GM23338 (cell line): ENCODE data around the gene FABP6. TPM values are rescaled to one million over a fixed set of nuclear protein-coding genes. Genes with fewer than 3 reads are reported as not detected.

Source experiments
- ATAC-seq: fragments of 200-7000 bp; cut with Tn5 transposase; 3 replicates; pipeline ENCODE4 v1.9.1; 2020
- DNase-seq: peaks from one replicate; pipeline ENCODE4 v3.0.0-alpha.2; 2015; ENCODE audit warnings: low spot score
- H2AFZ ChIP-seq: fragments of 200-600 bp; sonication (generic); 2 replicates; pipeline ENCODE4 v1.8.0; 2016; ENCODE audit warnings: antibody characterized with exemption, mild to moderate bottlenecking, moderate library complexity
- H3F3A ChIP-seq: fragments of 200-600 bp; sonication (generic); replicated peaks from 2 replicates; pipeline ENCODE4 v1.8.0; 2017; ENCODE audit warnings: antibody characterized with exemption, mixed run types, low read depth
- H3K27ac ChIP-seq: fragments of 200-600 bp; sonication (generic); 2 replicates; pipeline ENCODE4 v1.6.1; 2016; ENCODE audit warnings: low read depth
- H3K27me3 ChIP-seq: fragments of 200-600 bp; sonication (generic); 2 replicates; pipeline ENCODE4 v1.8.0; 2016; ENCODE audit warnings: mild to moderate bottlenecking, mixed run types, moderate library complexity; ENCODE audit not compliant: insufficient read depth
- H3K36me3 ChIP-seq: fragments of 200-600 bp; sonication (generic); 2 replicates; pipeline ENCODE4 v1.8.0; 2016; ENCODE audit warnings: mild to moderate bottlenecking; ENCODE audit not compliant: insufficient read depth
- H3K4me1 ChIP-seq: fragments of 200-600 bp; sonication (generic); 2 replicates; pipeline ENCODE4 v1.8.0; 2016; ENCODE audit warnings: mild to moderate bottlenecking, moderate library complexity; ENCODE audit not compliant: insufficient read depth
- H3K4me2 ChIP-seq: fragments of 200-600 bp; sonication (generic); 2 replicates; pipeline ENCODE4 v1.7.1; 2017; ENCODE audit warnings: mixed run types
- H3K4me3 ChIP-seq: fragments of 200-600 bp; sonication (generic); 2 replicates; pipeline ENCODE4 v1.6.1; 2016; ENCODE audit warnings: mixed run types
- H3K79me2 ChIP-seq: fragments of 200-600 bp; sonication (generic); replicated peaks from 2 replicates; pipeline ENCODE4 v1.8.0; 2017; ENCODE audit warnings: mild to moderate bottlenecking; ENCODE audit not compliant: insufficient read depth
- H3K9me2 ChIP-seq: fragments of 200-600 bp; sonication (generic); 2 replicates; pipeline ENCODE4 v1.8.0; 2017; ENCODE audit not compliant: insufficient read depth
- H4K20me1 ChIP-seq: fragments of 200-600 bp; sonication (generic); replicated peaks from 2 replicates; pipeline ENCODE4 v1.8.0; 2017; ENCODE audit warnings: mild to moderate bottlenecking; ENCODE audit not compliant: insufficient read depth
- H3K27ac Mint-ChIP-seq: 2 replicates; pipeline ENCODE4 v1.8.0; 2020; ENCODE audit warnings: inconsistent platforms, mild to moderate bottlenecking, moderate library complexity, mixed read lengths
- H3K27me3 Mint-ChIP-seq: 3 replicates; pipeline ENCODE4 v1.8.0; 2022; ENCODE audit warnings: low read depth, mild to moderate bottlenecking, moderate library complexity, mixed read lengths, inconsistent platforms; ENCODE audit not compliant: insufficient read depth, poor library complexity
- H3K36me3 Mint-ChIP-seq: 3 replicates; pipeline ENCODE4 v1.8.0; 2021; ENCODE audit warnings: low read depth, mild to moderate bottlenecking, inconsistent platforms, moderate library complexity, mixed read lengths
- H3K4me1 Mint-ChIP-seq: 3 replicates; pipeline ENCODE4 v1.8.0; 2020; ENCODE audit warnings: mild to moderate bottlenecking, inconsistent platforms, mixed read lengths
- H3K4me3 Mint-ChIP-seq: 3 replicates; pipeline ENCODE4 v1.8.0; 2021; ENCODE audit warnings: moderate library complexity, mild to moderate bottlenecking, inconsistent platforms, mixed read lengths
- H3K9me3 Mint-ChIP-seq: 3 replicates; pipeline ENCODE4 v1.8.0; 2020; ENCODE audit warnings: moderate library complexity, mild to moderate bottlenecking, inconsistent platforms, mixed read lengths
- NANOG ChIP-seq: IDR thresholded peaks from 2 replicates; pipeline ENCODE4 v1.6.1; 2016; ENCODE audit warnings: antibody characterized with exemption, borderline replicate concordance
- POLR2AphosphoS5 ChIP-seq: IDR thresholded peaks from 2 replicates; pipeline ENCODE4 v1.6.1; 2016; ENCODE audit warnings: antibody characterized with exemption, low read depth
- ZNF331 ChIP-seq: fragments of 250-450 bp; sonication (Bioruptor Pico); IDR thresholded peaks from 2 replicates; pipeline ENCODE4 v1.5.0; 2020; ENCODE audit warnings: low read depth, mild to moderate bottlenecking, moderate library complexity
- polyA plus RNA-seq: library from polyadenylated mRNA; unstranded; fragments of >200 nt; fragmentation: Nextera tagmentation; extraction: Ambion mirVana; gene quantifications from 2 replicates; pipeline ENCODE4 v1.2.1, GENCODE V29; 2016
- total RNA-seq: library from RNA; depleted of rRNA; stranded (reverse); fragments of >200 nt; shearing (Covaris generic); gene quantifications from 2 replicates; pipeline ENCODE4 v1.2.3, GENCODE V29; 2014
- TF ChIP-seq, protein P1 (sequence below): fragments of 250-450 bp; sonication (Bioruptor Pico); IDR thresholded peaks from 2 replicates; pipeline ENCODE4 v1.5.0; 2020; ENCODE audit warnings: mild to moderate bottlenecking, moderate library complexity
- TF ChIP-seq, protein P2 (sequence below): IDR thresholded peaks from 2 replicates; pipeline ENCODE4 v1.6.1; 2016; ENCODE audit warnings: antibody characterized with exemption

The FABP6 gene
- total and polyA plus RNA-seq, 2 experiments from 2014 or later: 2.2 to 7.5 TPM

DNA sequence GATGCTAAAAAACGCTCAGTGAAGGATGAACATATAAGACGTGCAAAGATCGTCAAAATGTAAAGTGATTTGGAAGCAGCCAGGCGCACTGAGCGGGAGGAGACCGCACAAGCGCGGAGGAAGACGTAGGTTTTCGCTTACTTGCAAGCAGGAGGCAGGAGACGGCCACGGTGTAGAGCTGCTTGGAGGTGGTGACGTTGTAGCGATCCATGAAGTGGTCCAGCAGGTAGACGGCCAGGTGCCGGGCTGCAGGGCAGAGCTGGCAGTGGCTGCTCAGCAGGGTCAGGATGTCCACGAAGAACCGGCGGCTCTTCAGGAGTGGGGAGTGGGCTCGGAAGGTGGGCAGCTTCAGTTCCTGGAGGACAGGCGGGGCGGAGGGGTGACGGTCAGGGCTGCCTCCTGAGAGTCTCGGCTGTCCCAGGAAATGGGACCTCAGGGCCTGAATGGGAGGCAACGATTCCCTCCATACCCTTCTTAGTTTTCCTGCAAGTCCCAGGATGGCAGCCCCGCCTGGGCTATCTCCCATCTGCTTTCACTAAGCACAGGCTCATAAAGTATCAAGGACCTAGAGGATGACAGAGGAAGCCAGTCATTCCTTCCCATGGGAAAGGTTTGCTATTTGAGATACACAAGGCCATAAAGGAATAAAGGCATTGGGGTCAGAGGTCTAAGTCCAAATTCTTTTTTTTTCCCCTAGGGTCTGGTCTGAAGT, 51.2 kb downstream of the FABP6 start (continued):
- TF ChIP-seq, protein P1, sequence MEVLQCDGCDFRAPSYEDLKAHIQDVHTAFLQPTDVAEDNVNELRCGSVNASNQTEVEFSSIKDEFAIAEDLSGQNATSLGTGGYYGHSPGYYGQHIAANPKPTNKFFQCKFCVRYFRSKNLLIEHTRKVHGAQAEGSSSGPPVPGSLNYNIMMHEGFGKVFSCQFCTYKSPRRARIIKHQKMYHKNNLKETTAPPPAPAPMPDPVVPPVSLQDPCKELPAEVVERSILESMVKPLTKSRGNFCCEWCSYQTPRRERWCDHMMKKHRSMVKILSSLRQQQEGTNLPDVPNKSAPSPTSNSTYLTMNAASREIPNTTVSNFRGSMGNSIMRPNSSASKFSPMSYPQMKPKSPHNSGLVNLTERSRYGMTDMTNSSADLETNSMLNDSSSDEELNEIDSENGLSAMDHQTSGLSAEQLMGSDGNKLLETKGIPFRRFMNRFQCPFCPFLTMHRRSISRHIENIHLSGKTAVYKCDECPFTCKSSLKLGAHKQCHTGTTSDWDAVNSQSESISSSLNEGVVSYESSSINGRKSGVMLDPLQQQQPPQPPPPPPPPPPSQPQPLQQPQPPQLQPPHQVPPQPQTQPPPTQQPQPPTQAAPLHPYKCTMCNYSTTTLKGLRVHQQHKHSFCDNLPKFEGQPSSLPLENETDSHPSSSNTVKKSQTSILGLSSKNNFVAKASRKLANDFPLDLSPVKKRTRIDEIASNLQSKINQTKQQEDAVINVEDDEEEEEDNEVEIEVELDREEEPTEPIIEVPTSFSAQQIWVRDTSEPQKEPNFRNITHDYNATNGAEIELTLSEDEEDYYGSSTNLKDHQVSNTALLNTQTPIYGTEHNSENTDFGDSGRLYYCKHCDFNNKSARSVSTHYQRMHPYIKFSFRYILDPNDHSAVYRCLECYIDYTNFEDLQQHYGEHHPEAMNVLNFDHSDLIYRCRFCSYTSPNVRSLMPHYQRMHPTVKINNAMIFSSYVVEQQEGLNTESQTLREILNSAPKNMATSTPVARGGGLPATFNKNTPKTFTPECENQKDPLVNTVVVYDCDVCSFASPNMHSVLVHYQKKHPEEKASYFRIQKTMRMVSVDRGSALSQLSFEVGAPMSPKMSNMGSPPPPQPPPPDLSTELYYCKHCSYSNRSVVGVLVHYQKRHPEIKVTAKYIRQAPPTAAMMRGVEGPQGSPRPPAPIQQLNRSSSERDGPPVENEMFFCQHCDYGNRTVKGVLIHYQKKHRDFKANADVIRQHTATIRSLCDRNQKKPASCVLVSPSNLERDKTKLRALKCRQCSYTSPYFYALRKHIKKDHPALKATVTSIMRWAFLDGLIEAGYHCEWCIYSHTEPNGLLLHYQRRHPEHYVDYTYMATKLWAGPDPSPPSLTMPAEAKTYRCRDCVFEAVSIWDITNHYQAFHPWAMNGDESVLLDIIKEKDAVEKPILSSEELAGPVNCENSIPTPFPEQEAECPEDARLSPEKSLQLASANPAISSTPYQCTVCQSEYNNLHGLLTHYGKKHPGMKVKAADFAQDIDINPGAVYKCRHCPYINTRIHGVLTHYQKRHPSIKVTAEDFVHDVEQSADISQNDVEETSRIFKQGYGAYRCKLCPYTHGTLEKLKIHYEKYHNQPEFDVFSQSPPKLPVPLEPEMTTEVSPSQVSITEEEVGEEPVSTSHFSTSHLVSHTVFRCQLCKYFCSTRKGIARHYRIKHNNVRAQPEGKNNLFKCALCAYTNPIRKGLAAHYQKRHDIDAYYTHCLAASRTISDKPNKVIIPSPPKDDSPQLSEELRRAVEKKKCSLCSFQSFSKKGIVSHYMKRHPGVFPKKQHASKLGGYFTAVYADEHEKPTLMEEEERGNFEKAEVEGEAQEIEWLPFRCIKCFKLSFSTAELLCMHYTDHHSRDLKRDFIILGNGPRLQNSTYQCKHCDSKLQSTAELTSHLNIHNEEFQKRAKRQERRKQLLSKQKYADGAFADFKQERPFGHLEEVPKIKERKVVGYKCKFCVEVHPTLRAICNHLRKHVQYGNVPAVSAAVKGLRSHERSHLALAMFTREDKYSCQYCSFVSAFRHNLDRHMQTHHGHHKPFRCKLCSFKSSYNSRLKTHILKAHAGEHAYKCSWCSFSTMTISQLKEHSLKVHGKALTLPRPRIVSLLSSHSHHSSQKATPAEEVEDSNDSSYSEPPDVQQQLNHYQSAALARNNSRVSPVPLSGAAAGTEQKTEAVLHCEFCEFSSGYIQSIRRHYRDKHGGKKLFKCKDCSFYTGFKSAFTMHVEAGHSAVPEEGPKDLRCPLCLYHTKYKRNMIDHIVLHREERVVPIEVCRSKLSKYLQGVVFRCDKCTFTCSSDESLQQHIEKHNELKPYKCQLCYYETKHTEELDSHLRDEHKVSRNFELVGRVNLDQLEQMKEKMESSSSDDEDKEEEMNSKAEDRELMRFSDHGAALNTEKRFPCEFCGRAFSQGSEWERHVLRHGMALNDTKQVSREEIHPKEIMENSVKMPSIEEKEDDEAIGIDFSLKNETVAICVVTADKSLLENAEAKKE (CRISPR knock-in tag): no peak
- TF ChIP-seq POLR2AphosphoS5 (no peak), ZNF331 (no peak), NANOG (no peak)

DNA sequence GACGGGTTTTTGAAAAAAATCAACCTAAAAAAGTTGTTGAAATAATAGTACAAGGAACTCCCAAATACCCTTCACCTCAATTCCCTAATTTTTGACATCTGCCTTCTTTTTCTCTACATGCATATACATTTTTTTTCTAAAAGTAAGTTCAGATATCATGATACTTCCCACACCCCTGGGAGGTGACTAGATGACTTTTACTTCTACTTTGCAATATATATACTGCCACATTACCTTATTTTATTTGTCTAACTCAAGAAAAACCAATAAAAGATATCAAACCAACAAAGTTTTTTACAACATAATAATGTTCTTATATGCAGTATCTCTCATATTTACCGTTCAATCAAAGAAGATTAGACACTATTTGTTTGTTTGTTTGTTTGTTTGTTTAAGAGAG, 52.0 kb downstream of the FABP6 start:
- Histone ChIP-seq H3K79me2 (peaks cover 41% of the 10 kb centered on the region), H3K9me2 (no peaks in the 10 kb centered on the region; the same call in 1 of the 2 replicates), H3K4me2 (no peak overlapping the region), H3K27ac (no peak overlapping the region), H3K4me3 (no peak overlapping the region), H3K36me3 (0 out of 2 replicates have a peak, but pooled peaks cover 10% of the 10 kb centered on the region), H2AFZ (no peak overlapping the region), H3K27me3 (no peaks in the 10 kb centered on the region), H3K4me1 (peaks cover 11% of the 10 kb centered on the region; the same call in 1 of the 2 replicates), H4K20me1 (no peaks in the 10 kb centered on the region; the same call in 1 of the 2 replicates), H3F3A (no peaks in the 10 kb centered on the region)
- no peaks in the 10 kb centered on the region for H3K27me3 Mint-ChIP-seq
- H3K9me3 Mint-ChIP-seq: peaks cover 4% of the 10 kb centered on the region; the same call in 1 of the 3 replicates
- H3K36me3 Mint-ChIP-seq: peaks cover 45% of the 10 kb centered on the region
- H3K4me3 Mint-ChIP-seq: no peak overlapping the region
- peaks cover 48% of the 10 kb centered on the region for H3K4me1 Mint-ChIP-seq
- H3K27ac Mint-ChIP-seq: no peak overlapping the region
- ATAC-seq (no peak), DNase-seq (no peak)
- TF ChIP-seq, protein P1 (CRISPR knock-in tag): no peak
- TF ChIP-seq, protein P2, sequence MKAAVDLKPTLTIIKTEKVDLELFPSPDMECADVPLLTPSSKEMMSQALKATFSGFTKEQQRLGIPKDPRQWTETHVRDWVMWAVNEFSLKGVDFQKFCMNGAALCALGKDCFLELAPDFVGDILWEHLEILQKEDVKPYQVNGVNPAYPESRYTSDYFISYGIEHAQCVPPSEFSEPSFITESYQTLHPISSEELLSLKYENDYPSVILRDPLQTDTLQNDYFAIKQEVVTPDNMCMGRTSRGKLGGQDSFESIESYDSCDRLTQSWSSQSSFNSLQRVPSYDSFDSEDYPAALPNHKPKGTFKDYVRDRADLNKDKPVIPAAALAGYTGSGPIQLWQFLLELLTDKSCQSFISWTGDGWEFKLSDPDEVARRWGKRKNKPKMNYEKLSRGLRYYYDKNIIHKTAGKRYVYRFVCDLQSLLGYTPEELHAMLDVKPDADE: no peak
